PC-9 (cell line): ENCODE results near the gene REPS1.

Experiments used
- CTCF ChIP-seq: fragments of 200-600 bp; sonication (generic); conservative IDR thresholded peaks from 2 replicates; pipeline ENCODE4 v1.6.1; 2017; ENCODE audit warnings: mixed run types, antibody characterized with exemption, mild to moderate bottlenecking, moderate library complexity
- EZH2 ChIP-seq: fragments of 200-600 bp; sonication (generic); IDR thresholded peaks from 2 replicates; pipeline ENCODE4 v1.8.0; 2017; ENCODE audit warnings: antibody characterized with exemption, low read depth

- TF ChIP-seq CTCF = no peak
- TF ChIP-seq EZH2 = no peak
Measured at GRCh38 chr6:139014945-139015344, 26.9 kb upstream of the REPS1 start.
